GM12872 (cell line): Measurements from ENCODE around the gene CASS4.

ENCODE experiments used
- TF ChIP-seq, protein P1 (sequence below): IDR thresholded peaks from 3 replicates; pipeline ENCODE4 v1.5.1; 2011; ENCODE audit warnings: low read depth, mild to moderate bottlenecking, low read length, moderate library complexity; ENCODE audit not compliant: insufficient read depth

CASS4 gene

DNA sequence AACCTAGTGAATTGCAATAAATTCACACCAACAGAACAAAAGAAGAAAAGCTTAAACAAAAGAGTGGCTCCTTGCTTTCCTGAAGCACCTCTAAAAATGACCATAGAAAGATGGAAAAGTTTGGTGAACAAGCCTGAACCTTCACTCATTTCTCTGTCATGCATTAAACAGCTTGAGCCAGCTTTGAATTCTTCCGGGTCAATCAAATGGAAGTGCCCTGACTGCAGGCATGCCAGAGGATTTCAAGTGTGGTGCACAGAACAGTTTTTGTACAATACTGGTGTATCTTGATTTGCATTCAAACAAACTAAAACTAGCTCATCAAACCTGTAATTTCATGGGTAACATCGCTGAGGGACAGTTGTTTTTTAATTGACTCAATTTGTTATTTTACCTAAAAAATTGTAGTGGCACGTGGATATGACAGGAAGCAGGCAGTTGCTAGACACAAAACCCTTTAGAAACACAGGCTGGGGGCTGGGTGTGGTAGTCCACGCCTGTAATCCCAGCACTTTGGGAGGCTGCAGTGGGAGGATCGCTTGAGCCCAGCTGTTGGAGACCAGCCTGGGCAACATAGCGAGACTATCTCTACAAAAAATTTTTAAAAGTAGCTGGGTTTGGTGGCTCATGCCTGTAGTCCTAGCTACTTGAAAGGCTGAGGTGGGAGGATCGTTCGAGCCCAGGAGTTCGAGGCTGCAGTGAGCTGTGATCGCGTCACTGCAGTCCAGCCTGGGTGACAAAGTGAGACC, 9.1 kb downstream of the CASS4 start:
- TF ChIP-seq, protein P1, sequence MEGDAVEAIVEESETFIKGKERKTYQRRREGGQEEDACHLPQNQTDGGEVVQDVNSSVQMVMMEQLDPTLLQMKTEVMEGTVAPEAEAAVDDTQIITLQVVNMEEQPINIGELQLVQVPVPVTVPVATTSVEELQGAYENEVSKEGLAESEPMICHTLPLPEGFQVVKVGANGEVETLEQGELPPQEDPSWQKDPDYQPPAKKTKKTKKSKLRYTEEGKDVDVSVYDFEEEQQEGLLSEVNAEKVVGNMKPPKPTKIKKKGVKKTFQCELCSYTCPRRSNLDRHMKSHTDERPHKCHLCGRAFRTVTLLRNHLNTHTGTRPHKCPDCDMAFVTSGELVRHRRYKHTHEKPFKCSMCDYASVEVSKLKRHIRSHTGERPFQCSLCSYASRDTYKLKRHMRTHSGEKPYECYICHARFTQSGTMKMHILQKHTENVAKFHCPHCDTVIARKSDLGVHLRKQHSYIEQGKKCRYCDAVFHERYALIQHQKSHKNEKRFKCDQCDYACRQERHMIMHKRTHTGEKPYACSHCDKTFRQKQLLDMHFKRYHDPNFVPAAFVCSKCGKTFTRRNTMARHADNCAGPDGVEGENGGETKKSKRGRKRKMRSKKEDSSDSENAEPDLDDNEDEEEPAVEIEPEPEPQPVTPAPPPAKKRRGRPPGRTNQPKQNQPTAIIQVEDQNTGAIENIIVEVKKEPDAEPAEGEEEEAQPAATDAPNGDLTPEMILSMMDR, result no peak

DNA sequence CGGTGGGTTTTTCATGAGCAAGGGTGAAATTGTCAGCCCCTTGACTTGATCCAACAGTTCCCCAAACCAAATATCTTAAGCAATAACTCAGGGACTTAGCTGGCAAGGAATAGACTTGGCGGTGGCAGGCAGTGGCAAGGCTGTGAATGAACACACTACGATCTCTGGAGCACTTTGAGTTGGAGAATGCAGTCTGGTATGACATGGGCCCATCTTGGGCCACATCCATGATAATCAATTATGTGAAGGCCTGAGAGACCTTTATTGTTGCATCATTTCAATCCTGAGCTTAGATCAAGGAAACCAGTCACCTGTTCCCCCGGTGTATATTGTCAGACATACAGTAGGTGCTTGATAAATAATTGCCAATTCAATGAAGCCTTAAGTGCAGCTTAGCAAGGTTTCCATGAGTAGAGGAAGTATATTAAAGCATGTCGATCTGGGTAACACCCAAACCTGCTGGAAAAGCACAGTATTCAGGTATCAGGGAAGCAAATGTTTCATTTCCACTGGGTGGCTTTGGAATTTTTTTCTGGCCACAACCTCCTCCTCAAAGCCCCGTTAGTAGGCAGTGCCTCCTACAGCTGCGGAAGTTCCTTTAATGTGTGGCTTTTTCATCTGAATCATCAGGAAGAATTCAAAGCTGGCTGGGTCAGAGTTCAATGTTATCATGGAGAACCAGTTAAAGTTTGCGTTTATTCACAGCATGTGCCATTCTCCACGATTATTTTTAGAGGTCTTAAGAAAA, 10.2 kb downstream of the CASS4 start:
- TF ChIP-seq, protein P1, result no peak

DNA sequence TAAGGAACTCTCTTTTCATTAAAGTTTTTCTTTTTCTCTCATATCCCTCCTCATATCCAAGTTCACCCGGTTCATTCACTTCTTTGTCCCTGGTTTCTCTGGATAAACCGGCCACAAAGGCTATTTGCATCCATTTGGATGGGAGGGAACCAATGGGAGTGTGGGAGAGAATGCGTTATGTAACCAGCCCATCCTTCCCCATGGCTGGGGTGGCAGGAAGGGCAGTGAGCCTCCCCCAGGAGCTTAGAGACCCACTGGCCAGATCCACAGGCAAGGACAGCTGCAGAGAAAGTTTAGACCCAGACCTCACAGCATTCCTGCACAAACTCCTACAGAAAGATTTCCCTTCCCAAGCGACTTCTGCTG, 10.7 kb downstream of the CASS4 start:
- TF ChIP-seq, protein P1, result no peak

DNA sequence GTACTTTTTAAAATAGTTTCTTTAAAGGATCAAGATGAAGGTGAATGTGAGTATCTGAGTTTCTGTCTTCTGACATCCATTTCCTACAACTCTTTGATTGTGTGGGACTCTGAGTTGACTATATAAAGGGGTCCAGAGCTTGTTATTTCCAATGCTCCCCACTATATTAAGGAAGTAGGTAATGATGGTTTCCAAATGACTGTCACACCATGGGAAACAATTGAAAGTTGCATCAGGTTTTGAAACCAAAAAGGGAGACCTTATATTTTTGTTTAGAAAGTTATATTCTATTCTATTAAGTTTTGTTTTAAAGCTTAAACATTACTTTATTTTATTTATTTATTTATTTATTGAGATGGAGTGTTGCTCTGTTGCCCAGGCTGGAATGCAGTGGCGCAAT, 11.2 kb downstream of the CASS4 start:
- TF ChIP-seq, protein P1, result no peak

DNA sequence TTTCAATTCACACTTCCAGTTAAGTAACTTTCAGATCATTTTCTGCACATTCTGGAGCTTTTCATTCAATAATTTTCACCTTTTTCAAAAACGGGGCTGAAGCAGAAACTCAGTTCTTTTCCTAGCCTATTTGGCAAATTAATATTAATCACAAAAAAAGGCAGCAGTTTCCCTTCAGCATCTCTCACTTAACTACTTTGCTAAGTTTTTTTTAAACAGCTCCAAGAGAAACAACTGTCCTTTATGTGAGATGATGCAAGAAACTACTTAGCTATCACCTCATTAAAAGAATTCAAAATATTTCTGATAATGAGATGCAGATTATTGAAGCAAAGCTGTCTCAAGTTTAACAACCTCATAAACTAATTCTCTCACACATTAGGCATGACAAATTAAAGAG, 11.8 kb downstream of the CASS4 start:
- TF ChIP-seq, protein P1, result no peak

DNA sequence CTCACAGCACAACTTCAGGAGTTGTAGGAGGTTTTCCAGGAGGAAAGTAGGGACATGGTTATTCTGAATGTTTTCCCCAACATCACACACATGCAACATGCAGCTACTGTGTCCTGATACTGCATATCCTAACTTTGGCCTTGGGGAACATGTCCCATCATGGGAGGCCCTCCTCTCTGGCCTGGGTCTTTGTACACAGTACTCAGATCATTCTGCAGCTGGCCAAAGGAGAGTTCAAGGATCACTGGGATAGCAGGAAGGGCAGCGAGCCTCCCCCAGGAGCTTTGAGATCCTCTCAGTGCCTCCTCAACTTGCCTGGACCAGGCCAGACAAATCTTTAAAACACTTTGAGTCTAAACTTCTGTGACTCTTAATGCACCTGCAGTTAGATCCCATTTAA, 12.9 kb downstream of the CASS4 start:
- TF ChIP-seq, protein P1, result no peak

DNA sequence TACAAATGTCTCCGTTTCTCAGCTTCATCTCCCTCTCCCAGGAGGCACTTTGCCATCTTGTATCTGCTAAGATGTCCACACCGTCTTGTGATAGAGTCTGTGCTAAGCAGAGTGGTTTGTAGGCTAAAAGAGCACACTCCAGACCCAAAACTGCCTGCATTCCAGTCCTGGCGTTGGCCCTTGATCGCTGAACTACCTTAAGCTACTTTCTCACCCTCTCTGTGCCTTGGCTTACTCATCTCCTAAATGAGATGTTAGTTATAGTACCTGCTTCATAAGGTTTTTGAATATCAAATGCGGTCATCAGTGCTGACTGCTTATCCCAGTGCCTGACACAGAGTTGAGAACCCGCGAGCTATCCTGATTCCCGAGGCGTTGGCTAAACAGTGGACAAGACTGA, 14.0 kb downstream of the CASS4 start:
- TF ChIP-seq, protein P1, result no peak
